ENCODE data around the gene TAPT1.

TAPT1 gene

GRCh38 chr4:16205298-16206164 is 20.7 kb downstream of the TAPT1 start:
- TF ChIP-seq REST (IDR thresholded peaks at IDR 0.05; ENCODE audit: insufficient read depth in 1 of 2, low read depth in 2 of 2, low read length in 2 of 2) (no peak), TAF1 (IDR thresholded peaks at IDR 0.05; ENCODE audit: borderline replicate concordance, insufficient read depth, low read length) (no peak), FOXP2 (optimal IDR thresholded peaks at IDR 0.05; ENCODE audit: borderline replicate concordance, extremely low read depth, extremely low read length, insufficient read depth) (no peak), POLR2AphosphoS5 (IDR thresholded peaks at IDR 0.05; ENCODE audit: low read depth, low read length) (no peak), SIN3A (IDR thresholded peaks at IDR 0.05; ENCODE audit: borderline replicate concordance, insufficient read depth, low read length) (no peak)

GRCh38 chr4:16204505-16204904 is 21.8 kb downstream of the TAPT1 start:
- no peak for TF ChIP-seq POLR2AphosphoS5 (IDR thresholded peaks at IDR 0.05; ENCODE audit: low read depth, low read length)
- no peak for TF ChIP-seq FOXP2 (optimal IDR thresholded peaks at IDR 0.05; ENCODE audit: borderline replicate concordance, extremely low read depth, extremely low read length, insufficient read depth)
- TF ChIP-seq SIN3A (IDR thresholded peaks at IDR 0.05; ENCODE audit: borderline replicate concordance, insufficient read depth, low read length) = no peak
- TF ChIP-seq TAF1 (IDR thresholded peaks at IDR 0.05; ENCODE audit: borderline replicate concordance, insufficient read depth, low read length) = no peak
- no peak for TF ChIP-seq REST (IDR thresholded peaks at IDR 0.05; ENCODE audit: insufficient read depth in 1 of 2, low read depth in 2 of 2, low read length in 2 of 2)

DNA sequence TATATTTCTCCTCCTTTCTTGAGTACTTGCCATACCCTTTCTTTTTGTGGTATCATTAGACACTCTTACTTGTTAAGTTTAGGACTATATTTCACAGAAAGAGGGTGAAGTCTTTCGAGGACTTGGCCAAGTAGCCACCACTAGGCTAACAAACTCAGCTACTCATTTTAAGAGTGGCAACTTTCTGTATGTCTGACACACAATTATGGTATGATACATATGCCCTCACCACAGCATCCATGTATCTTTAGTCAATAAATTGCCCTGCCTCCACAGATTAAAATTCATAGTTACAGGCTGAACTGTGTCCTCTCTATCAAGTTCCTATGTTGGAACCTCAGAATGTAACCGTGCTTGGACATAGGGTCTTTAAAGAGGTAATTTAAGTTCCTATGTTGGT is 23.2 kb downstream of the TAPT1 start:
- TF ChIP-seq FOXP2 (optimal IDR thresholded peaks at IDR 0.05; ENCODE audit: borderline replicate concordance, extremely low read depth, extremely low read length, insufficient read depth) (no peak), POLR2AphosphoS5 (IDR thresholded peaks at IDR 0.05; ENCODE audit: low read depth, low read length) (no peak), TAF1 (IDR thresholded peaks at IDR 0.05; ENCODE audit: borderline replicate concordance, insufficient read depth, low read length) (no peak), SIN3A (IDR thresholded peaks at IDR 0.05; ENCODE audit: borderline replicate concordance, insufficient read depth, low read length) (no peak), REST (IDR thresholded peaks at IDR 0.05; ENCODE audit: insufficient read depth in 1 of 2, low read depth in 2 of 2, low read length in 2 of 2) (no peak)

GRCh38 chr4:16202598-16202997 is 23.7 kb downstream of the TAPT1 start:
- TF ChIP-seq TAF1 (IDR thresholded peaks at IDR 0.05; ENCODE audit: borderline replicate concordance, insufficient read depth, low read length) (no peak), SIN3A (IDR thresholded peaks at IDR 0.05; ENCODE audit: borderline replicate concordance, insufficient read depth, low read length) (no peak), FOXP2 (optimal IDR thresholded peaks at IDR 0.05; ENCODE audit: borderline replicate concordance, extremely low read depth, extremely low read length, insufficient read depth) (no peak), POLR2AphosphoS5 (IDR thresholded peaks at IDR 0.05; ENCODE audit: low read depth, low read length) (no peak), REST (IDR thresholded peaks at IDR 0.05; ENCODE audit: insufficient read depth in 1 of 2, low read depth in 2 of 2, low read length in 2 of 2) (no peak)

Data from PFSK-1 (cell line).